Measurements from ENCODE around the gene SAFB. TPM values are rescaled to one million over a fixed set of nuclear protein-coding genes. Genes with fewer than 3 reads are reported as not detected.

Gene SAFB
- total and polyA plus RNA-seq, 2 of the 4 experiments (the other 2 are of a cell fraction): 18.5 to 41.2 TPM

DNA sequence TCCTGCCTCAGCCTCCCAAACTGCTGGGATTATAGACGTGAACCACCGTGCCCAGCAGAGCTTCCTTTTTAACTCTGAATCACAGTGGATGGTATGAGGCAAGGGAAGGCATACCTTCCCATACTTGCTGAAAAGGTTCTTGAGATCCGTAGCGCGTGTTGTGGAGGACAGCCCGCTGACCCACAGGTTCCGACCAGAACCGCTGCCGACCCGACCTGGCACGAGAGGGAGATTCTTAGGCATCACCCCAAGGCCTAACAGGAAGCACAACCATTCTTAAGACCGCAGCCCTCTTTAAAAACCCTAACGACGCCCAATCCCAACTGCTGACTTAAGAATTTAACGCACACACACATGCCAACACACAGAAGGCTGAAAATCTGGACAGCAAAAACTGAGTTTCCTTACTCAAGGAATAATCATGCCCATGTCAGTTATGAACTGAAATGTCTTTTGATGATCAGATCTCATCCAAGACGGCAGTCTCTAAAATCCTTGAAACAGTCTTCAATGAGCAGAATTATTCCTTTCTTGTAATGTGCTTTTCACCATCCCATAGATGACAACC, 12.9 kb upstream of the SAFB start:
- Histone ChIP-seq H2AK9ac (replicated peaks; ENCODE audit: low read depth, low read length, poor library complexity) (no peak overlapping the region), H2AK5ac (ENCODE audit: low read depth, low read length) (no peak overlapping the region), H4K5ac (ENCODE audit: low read depth, low read length) (no peak overlapping the region), H2BK5ac (ENCODE audit: low read depth, low read length, poor library complexity, severe bottlenecking) (no peak overlapping the region), H4K20me1 (ENCODE audit: insufficient read depth, low read length) (peaks cover 30% of the 10 kb centered on the region), H3K9me3 (ENCODE audit: control insufficient read depth, insufficient read depth, low read length) (no peaks in the 10 kb centered on the region), H3K79me1 (ENCODE audit: low read depth in 1 of 2, low read length in 2 of 2) (peaks cover 32 to 61% of the 10 kb centered on the region in 2 experiments), H3K4me1 (ENCODE audit: control insufficient read depth, insufficient read depth, low read length) (no peaks in the 10 kb centered on the region), H3K14ac (replicated peaks; ENCODE audit: low read depth, low read length) (no peak overlapping the region), H3K36me3 (ENCODE audit: control insufficient read depth, insufficient read depth, low read length) (peaks cover 62% of the 10 kb centered on the region), H3K56ac (ENCODE audit: extremely low read depth, insufficient read depth, low read length) (no peak overlapping the region), H3K4me2 (ENCODE audit: low read depth, low read length) (no peak overlapping the region), H3K4me3 (ENCODE audit: insufficient read depth, low read depth, low read length) (no peak overlapping the region), H3K9me1 (ENCODE audit: insufficient read depth, low read length) (0 out of 2 replicates have a peak, but pooled peaks cover 3% of the 10 kb centered on the region), H2AFZ (replicated peaks; ENCODE audit: low read length, poor library complexity) (no peak overlapping the region), H4K8ac (ENCODE audit: low read depth in 2 of 2, low read length in 2 of 2) (no peak overlapping the region), H3K9ac (ENCODE audit: low read depth, low read length) (no peak overlapping the region), H3K27ac (ENCODE audit: insufficient read depth, low read length) (no peak overlapping the region), H2BK15ac (ENCODE audit: low read depth, low read length) (no peak overlapping the region), H3K4ac (ENCODE audit: low read depth, low read length) (no peak overlapping the region), H2BK20ac (ENCODE audit: low read depth, low read length) (no peak overlapping the region), H3K23ac (ENCODE audit: low read depth, low read length) (no peak overlapping the region), H3K18ac (ENCODE audit: low read depth, low read length) (no peak overlapping the region), H3K27me3 (ENCODE audit: control insufficient read depth, insufficient read depth, low read length) (no peaks in the 10 kb centered on the region), H2BK120ac (ENCODE audit: low read depth, low read length) (no peak overlapping the region), H4K91ac (ENCODE audit: insufficient read depth, low read depth, low read length) (no peak overlapping the region)
- intact Hi-C loops (cut with micrococcal nuclease): no loop called here
- DNase-seq (no peak), ATAC-seq (ENCODE audit: low read depth) (no peak)
- BruUV-seq (replicated peaks): no TSS peak
- ChIA-PET POLR2A (ENCODE audit: unreplicated experiment) (no interaction called here), CTCF (no interaction called here)
- dilution Hi-C loops (cut with HindIII; ENCODE audit: low sequenced_read_pairs, unreplicated experiment): no loop called here
- TF ChIP-seq, protein P1, sequence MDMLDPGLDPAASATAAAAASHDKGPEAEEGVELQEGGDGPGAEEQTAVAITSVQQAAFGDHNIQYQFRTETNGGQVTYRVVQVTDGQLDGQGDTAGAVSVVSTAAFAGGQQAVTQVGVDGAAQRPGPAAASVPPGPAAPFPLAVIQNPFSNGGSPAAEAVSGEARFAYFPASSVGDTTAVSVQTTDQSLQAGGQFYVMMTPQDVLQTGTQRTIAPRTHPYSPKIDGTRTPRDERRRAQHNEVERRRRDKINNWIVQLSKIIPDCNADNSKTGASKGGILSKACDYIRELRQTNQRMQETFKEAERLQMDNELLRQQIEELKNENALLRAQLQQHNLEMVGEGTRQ (IDR thresholded peaks at IDR 0.05; ENCODE audit: low read depth, low read length): no peak
- TF ChIP-seq RAD21 (IDR thresholded peaks at IDR 0.05; ENCODE audit: low read length) (no peak), SMC3 (IDR thresholded peaks at IDR 0.05; ENCODE audit: low read depth, low read length) (no peak), CHD1 (IDR thresholded peaks at IDR 0.05; ENCODE audit: low read depth, low read length) (no peak), POLR2A (IDR thresholded peaks at IDR 0.05; ENCODE audit: low read depth, low read length) (no peak), MAZ (IDR thresholded peaks at IDR 0.05; ENCODE audit: borderline replicate concordance, low read depth, low read length) (no peak), BHLHE40 (IDR thresholded peaks at IDR 0.05; ENCODE audit: low read depth, low read length) (no peak), RCOR1 (IDR thresholded peaks at IDR 0.05; ENCODE audit: insufficient replicate concordance, low read length) (no peak), MXI1 (IDR thresholded peaks at IDR 0.05; ENCODE audit: borderline replicate concordance, low read depth, low read length) (no peak), MAFK (IDR thresholded peaks at IDR 0.05; ENCODE audit: low read depth, low read length) (no peak), NFE2L2 (IDR thresholded peaks at IDR 0.05; ENCODE audit: low read depth, low read length) (no peak), FOS (IDR thresholded peaks at IDR 0.05; ENCODE audit: low read depth, low read length) (no peak), RFX5 (IDR thresholded peaks at IDR 0.05; ENCODE audit: low read depth, low read length) (no peak), CEBPB (IDR thresholded peaks at IDR 0.05; ENCODE audit: low read depth, low read length) (no peak)
- TF ChIP-seq, protein P2, sequence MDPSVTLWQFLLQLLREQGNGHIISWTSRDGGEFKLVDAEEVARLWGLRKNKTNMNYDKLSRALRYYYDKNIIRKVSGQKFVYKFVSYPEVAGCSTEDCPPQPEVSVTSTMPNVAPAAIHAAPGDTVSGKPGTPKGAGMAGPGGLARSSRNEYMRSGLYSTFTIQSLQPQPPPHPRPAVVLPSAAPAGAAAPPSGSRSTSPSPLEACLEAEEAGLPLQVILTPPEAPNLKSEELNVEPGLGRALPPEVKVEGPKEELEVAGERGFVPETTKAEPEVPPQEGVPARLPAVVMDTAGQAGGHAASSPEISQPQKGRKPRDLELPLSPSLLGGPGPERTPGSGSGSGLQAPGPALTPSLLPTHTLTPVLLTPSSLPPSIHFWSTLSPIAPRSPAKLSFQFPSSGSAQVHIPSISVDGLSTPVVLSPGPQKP (IDR thresholded peaks at IDR 0.05; ENCODE audit: borderline replicate concordance, low read depth, low read length): no peak
- TF ChIP-seq, protein P3, sequence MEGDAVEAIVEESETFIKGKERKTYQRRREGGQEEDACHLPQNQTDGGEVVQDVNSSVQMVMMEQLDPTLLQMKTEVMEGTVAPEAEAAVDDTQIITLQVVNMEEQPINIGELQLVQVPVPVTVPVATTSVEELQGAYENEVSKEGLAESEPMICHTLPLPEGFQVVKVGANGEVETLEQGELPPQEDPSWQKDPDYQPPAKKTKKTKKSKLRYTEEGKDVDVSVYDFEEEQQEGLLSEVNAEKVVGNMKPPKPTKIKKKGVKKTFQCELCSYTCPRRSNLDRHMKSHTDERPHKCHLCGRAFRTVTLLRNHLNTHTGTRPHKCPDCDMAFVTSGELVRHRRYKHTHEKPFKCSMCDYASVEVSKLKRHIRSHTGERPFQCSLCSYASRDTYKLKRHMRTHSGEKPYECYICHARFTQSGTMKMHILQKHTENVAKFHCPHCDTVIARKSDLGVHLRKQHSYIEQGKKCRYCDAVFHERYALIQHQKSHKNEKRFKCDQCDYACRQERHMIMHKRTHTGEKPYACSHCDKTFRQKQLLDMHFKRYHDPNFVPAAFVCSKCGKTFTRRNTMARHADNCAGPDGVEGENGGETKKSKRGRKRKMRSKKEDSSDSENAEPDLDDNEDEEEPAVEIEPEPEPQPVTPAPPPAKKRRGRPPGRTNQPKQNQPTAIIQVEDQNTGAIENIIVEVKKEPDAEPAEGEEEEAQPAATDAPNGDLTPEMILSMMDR (conservative IDR thresholded peaks at IDR 0.05; ENCODE audit: low read depth, low read length): no peak
- 90% methylated on average over 5 of the region's 16 CpGs; no CpG with 5 or more reads in 1 of the 2 experiments for WGBS, 2 experiments (ENCODE audit: extremely low coverage in 2 of 2, insufficient read length in 1 of 2)
- in situ Hi-C loops (cut with MboI; ENCODE audit: low sequenced_read_pairs): no loop called here
